GM23338 (cell line): Measurements from ENCODE around the gene PASK.

Source experiments
- EZH2phosphoT487 ChIP-seq: fragments of 200-600 bp; sonication (generic); IDR thresholded peaks from one replicate; pipeline ENCODE4 v1.8.1; 2018; ENCODE audit warnings: antibody characterized with exemption; ENCODE audit not compliant: unreplicated experiment
- JUNB ChIP-seq: IDR thresholded peaks from one replicate; pipeline ENCODE4 v1.6.1; 2016; ENCODE audit warnings: antibody characterized with exemption; ENCODE audit not compliant: unreplicated experiment
- POLR2AphosphoS5 ChIP-seq: IDR thresholded peaks from 2 replicates; pipeline ENCODE4 v1.6.1; 2016; ENCODE audit warnings: antibody characterized with exemption, low read depth
- TF ChIP-seq, protein P1 (sequence below), 2 experiments: fragments of 200-600 bp in 1 of 2; sonication (generic) in 1 of 2; conservative IDR thresholded peaks; 2 replicates each; pipeline versions ENCODE4 v1.5.1 to v1.6.1; 2016 to 2017; ENCODE audit warnings: antibody characterized with exemption in 2 of 2, low read depth in 2 of 2, mild to moderate bottlenecking in 2 of 2, moderate library complexity in 1 of 2

DNA sequence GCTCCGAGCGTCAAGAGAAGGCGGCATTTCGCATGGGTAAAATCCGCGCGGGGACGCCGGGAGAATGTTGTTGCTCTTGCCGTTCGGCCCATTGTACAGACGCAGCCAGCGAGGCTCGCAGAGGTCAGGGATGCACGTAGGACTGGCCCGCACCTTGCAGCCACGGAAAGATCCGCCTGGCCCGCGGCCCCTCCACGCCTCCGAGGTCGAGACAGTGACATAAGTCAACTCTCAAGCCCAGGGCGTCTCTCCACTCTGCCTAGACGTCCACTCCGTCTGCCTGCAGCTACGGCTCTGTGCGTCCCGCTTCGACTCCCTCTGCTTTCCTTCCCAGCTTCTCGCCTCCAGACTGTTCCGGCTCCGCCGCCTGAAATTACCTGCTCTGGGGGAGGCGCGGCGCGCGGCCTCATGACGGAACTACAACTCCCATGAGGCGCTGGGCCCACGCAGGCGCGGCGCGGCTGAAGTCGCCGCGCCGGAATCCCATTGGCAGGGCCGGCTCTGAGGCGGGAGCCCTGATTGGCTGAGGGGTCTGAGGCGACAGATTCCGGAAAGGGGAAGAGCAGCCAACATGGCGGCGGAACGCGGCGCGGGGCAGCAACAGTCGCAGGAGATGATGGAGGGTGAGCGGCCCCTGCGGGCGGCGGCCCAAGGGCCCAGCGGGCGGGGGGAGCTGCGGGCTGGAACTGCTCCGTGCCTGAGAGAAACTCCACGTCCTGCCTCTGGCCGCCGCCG is 820 bp upstream of the PASK start, which contains the start of gene PPP1R7:
- TF ChIP-seq, protein P1, sequence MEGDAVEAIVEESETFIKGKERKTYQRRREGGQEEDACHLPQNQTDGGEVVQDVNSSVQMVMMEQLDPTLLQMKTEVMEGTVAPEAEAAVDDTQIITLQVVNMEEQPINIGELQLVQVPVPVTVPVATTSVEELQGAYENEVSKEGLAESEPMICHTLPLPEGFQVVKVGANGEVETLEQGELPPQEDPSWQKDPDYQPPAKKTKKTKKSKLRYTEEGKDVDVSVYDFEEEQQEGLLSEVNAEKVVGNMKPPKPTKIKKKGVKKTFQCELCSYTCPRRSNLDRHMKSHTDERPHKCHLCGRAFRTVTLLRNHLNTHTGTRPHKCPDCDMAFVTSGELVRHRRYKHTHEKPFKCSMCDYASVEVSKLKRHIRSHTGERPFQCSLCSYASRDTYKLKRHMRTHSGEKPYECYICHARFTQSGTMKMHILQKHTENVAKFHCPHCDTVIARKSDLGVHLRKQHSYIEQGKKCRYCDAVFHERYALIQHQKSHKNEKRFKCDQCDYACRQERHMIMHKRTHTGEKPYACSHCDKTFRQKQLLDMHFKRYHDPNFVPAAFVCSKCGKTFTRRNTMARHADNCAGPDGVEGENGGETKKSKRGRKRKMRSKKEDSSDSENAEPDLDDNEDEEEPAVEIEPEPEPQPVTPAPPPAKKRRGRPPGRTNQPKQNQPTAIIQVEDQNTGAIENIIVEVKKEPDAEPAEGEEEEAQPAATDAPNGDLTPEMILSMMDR (conservative IDR thresholded peaks at IDR 0.05; ENCODE audit: low read depth in 2 of 2) = no peak
- TF ChIP-seq JUNB (no peak), POLR2AphosphoS5 (peak; percentile 70), EZH2phosphoT487 (no peak)
